Effector CD4-positive, alpha-beta T cell (primary cell): ENCODE data around the gene SLC47A1.

Experiments used
- DNase-seq: peaks from one replicate; pipeline ENCODE4 v3.0.0-alpha.2; 2020

The SLC47A1 gene

DNA sequence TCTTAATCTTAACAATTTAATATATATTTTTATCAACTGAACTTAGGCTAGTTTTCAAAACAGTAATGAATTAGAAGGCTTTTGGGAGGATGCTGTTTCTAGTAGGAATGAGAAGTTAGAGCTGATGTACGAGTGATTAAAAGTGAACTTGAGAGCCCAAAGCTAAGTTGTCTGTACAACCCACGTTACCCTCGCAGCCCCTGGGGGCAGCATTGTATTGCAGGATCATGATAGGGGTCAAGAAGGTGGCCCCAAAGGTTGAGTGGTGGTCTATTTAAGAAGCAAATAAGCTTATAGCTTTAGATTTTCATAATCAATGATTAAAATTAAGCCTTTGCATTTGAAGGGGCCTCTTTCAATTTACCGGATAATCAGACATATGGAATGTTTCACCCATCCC is 81.2 kb downstream of the SLC47A1 start:
- no peak for DNase-seq

DNA sequence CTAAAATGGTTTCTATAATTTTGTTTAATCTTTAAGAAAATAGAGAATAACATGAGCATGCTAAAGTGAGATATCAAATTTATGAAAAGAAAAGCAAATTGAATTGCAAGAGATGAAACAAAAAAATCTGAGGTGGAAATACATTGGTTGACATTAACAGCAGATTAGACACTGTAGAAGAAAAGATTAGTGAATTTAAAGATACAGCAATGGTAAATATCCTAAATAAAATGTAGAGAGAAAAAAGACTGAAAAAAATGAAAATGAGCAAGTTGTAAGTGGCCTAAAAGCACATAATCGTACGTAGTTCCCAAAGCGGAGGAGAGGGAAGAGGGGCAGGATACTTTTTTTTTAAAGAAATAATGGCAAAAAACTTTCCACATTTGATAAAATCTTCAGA is 84.4 kb downstream of the SLC47A1 start:
- DNase-seq: no peak

DNA sequence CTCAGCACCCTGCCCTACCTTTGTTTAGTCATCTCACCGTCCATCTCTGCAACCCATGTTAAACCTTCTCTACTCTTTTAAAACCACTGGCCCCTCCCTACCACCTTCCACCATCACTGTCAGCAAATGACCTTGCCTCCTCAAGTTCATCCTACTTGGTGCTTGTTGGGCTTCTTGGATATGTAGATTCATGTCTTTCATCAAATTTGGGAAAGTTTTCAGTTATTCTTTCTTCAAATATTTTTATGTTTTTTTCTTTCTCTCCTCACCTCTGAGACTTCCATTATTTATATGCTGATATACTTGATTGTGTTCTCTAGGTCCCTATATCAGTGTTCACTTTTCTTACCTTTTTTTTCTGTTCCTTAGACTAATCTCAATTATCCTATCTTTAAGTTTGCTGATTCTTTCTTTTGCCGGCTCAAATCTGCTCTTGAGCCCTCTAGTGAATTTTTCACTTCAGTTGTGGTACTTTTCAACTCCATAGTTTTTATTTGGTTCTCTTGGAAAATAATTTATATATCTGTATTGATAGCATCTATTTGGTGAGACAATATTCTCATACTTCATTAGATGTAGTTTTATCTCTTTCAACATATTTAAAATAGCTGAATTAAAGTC is 86.2 kb downstream of the SLC47A1 start:
- no peak for DNase-seq

DNA sequence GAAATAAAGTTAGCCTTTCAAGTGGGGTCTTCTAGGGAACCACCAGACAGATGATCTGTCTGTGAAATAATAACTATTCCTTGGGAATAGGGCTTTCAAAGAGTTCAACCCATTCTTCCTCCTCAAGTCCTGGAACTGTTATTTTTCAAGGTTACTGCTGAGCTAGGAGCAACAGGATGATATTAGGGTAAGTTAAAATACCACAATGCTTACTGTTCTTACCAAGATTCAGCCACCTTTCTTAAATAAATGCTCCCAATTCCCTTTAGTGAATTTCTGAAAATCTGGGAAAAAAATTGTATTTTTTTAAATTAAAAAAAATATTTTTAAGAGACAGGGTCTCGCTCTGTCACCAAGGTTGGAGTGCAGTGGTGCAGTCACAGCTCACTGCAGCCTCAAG is 88.0 kb downstream of the SLC47A1 start:
- no peak for DNase-seq

DNA sequence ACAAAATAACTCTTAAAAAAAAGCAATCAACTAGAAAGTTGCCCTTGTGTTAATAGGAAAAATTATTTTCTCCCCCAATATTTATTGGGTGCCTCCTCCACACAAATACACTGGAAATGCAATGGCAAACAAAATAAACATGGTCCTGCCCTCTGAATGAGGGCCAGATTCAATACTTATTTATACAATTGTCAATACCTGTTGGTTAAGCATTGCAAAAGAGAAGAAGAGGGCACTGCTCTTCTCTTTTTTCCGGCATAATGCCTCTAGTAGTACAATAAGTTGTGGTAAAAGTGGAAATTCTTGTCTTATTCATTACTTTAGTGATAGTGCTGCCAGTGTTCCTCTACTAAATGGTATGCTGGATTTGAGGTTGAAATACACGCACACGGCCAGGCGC is 92.4 kb downstream of the SLC47A1 start:
- no peak for DNase-seq
